ENCODE measurements around the gene SIRT4. TPM values are rescaled to one million over a fixed set of nuclear protein-coding genes. Genes with fewer than 3 reads are reported as not detected.
"Not testable (repeated sequence)": the region's sequence is repeated elsewhere in the genome, so short reads cannot be mapped to it uniquely, and the experiment has no call there.

SIRT4 gene
- polyA plus RNA-seq, 1 donor = 3.2 TPM

- Histone ChIP-seq H3K4me1 (ENCODE audit: control insufficient read depth, insufficient read depth, low read length) (peaks cover 27% of the 10 kb centered on the region), H3K27ac (ENCODE audit: low read length) (peak overlapping the region; percentile 92), H3K36me3 (ENCODE audit: control insufficient read depth, insufficient read depth, low read length) (no peaks in the 10 kb centered on the region), H3K9me3 (ENCODE audit: control insufficient read depth, low read depth, low read length) (no peaks in the 10 kb centered on the region), H3K4me3 (ENCODE audit: low read length) (peak overlapping the region; percentile 59), H3K27me3 (ENCODE audit: control insufficient read depth, insufficient read depth, low read length) (no peaks in the 10 kb centered on the region)
- DNase-seq = peak; percentile 99 to 100
- WGBS (ENCODE audit: insufficient coverage, low lambda C conversion rate) = 33% methylated on average over 3 of the region's 42 CpGs
Measured at GRCh38 chr12:120317224-120318105, 15.3 kb downstream of the SIRT4 start.

DNA sequence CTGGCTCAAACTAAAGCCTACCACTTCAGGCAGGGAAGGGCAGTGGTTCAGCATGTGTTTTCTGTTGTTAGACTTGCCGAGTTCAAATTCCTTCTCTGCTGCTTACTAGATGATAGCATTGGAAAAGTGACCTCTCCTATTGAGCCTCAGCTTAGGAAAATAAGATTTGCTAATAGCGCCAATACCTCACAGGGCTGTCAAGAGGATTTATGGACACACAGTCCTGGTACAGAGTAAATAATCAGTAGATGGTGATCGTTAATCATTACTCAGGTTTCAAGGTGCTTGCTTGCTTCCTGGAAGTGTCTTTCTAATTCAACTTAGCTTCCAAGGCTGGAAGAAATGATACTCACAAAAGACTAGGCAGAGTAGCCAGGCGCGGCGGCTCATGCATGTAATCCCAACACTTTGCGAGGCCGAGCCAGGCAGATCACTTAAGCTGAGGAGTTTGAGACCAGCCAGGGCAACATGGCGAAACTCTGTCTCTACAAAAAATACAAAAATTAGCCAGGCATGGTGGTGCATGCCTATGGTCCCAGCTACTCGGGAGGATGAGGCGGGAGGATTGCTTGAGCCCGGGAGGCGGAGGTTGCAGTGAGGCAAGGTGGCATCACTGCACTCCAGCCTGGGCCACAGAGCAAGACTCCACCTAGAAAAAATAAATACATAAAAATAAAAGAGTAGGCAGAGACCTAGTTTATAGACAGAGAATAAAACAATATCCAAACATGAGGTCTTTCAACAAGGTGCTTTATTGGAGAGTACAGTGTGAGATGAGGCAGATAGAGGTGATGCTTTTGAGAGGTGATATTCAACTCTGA lies 19.5 kb downstream of the SIRT4 start:
- Histone ChIP-seq H3K27me3 (ENCODE audit: control insufficient read depth, insufficient read depth, low read length) (no peaks in the 10 kb centered on the region), H3K27ac (ENCODE audit: low read length) (peak overlapping the region; percentile 78), H3K36me3 (ENCODE audit: control insufficient read depth, insufficient read depth, low read length) (no peaks in the 10 kb centered on the region), H3K4me3 (ENCODE audit: low read length) (no peak overlapping the region), H3K9me3 (ENCODE audit: control insufficient read depth, low read depth, low read length) (no peaks in the 10 kb centered on the region), H3K4me1 (ENCODE audit: control insufficient read depth, insufficient read depth, low read length) (peaks cover 33% of the 10 kb centered on the region)
- no CpG with 5 or more reads among the region's 13 CpGs for WGBS (ENCODE audit: insufficient coverage, low lambda C conversion rate)
- DNase-seq = peak; percentile 96 to 98

GRCh38 chr12:120323772-120324171 lies 21.7 kb downstream of the SIRT4 start:
- no CpG with 5 or more reads among the region's 2 CpGs for WGBS (ENCODE audit: insufficient coverage, low lambda C conversion rate)
- Histone ChIP-seq H3K4me1 (ENCODE audit: control insufficient read depth, insufficient read depth, low read length) (peaks cover 23% of the 10 kb centered on the region), H3K27ac (ENCODE audit: low read length) (no peak overlapping the region), H3K27me3 (ENCODE audit: control insufficient read depth, insufficient read depth, low read length) (no peaks in the 10 kb centered on the region), H3K9me3 (ENCODE audit: control insufficient read depth, low read depth, low read length) (no peaks in the 10 kb centered on the region), H3K36me3 (ENCODE audit: control insufficient read depth, insufficient read depth, low read length) (no peaks in the 10 kb centered on the region), H3K4me3 (ENCODE audit: low read length) (no peak overlapping the region)
- DNase-seq = no peak

DNA sequence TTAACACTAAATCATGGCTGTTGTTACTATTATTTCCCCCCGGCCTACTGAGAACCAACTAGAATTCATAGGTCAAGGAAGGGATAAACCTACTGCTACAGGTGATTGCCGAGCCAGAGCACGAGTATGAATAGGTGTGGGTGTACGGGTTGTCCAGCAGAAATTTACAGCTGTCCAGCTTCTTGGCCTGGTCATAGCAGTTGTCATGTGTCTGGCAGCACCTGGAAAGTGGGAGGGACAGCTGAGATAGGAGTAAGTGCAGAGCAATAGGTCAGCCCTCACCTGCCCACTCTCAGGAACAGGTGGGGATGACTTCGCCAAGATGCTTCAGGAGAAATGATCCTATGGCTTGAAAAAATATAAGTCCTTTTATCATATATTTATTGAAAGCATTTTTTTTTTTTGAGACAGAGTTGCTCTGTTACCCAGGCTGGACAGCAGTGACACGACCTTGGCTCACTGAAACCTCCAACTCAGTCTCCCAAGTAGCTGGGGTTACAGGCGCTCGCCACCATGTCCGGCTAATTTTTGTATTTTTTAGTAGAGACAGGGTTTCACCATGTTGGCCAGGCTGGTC lies 22.8 kb downstream of the SIRT4 start:
- DNase-seq = no peak
- Histone ChIP-seq H3K4me3 (ENCODE audit: low read length) (no peak overlapping the region), H3K36me3 (ENCODE audit: control insufficient read depth, insufficient read depth, low read length) (no peaks in the 10 kb centered on the region), H3K4me1 (ENCODE audit: control insufficient read depth, insufficient read depth, low read length) (peaks cover 23% of the 10 kb centered on the region), H3K27ac (ENCODE audit: low read length) (no peak overlapping the region), H3K9me3 (ENCODE audit: control insufficient read depth, low read depth, low read length) (no peaks in the 10 kb centered on the region), H3K27me3 (ENCODE audit: control insufficient read depth, insufficient read depth, low read length) (no peaks in the 10 kb centered on the region)
- no CpG with 5 or more reads among the region's 9 CpGs for WGBS (ENCODE audit: insufficient coverage, low lambda C conversion rate)

DNA sequence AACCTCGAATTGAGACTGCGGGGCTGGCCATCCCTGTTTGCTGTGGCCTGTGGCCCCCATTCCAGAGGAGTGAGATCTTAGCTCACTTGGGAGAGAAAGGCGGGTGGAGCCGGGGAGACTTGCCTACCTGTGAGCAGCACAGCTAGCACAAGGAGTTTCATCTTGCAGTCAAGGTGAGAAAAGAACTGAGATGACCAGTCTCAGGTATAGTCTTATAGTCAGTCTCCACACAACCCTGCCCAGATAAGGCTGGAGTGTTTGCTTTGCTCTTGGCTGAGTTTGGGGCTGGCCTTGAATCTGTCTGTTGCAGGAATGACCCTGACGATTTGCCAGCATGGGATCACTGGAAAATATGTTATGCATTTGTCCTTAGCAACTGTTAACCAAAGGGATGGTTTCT lies 25.5 kb downstream of the SIRT4 start, which contains the start of gene PLA2G1B:
Gene PLA2G1B, minus strand, starts transcription at position 187 of the 400 bp plus-strand sequence. Its CDS starts 26 bp downstream, at position 161.
- Histone ChIP-seq H3K36me3 (ENCODE audit: control insufficient read depth, insufficient read depth, low read length) (no peaks in the 10 kb centered on the region), H3K4me3 (ENCODE audit: low read length) (no peak within 1 kb of the TSS), H3K27ac (ENCODE audit: low read length) (no peak within 1 kb of the TSS), H3K9me3 (ENCODE audit: control insufficient read depth, low read depth, low read length) (no peaks in the 10 kb centered on the region), H3K4me1 (ENCODE audit: control insufficient read depth, insufficient read depth, low read length) (peaks cover 18% of the 10 kb centered on the region), H3K27me3 (ENCODE audit: control insufficient read depth, insufficient read depth, low read length) (no peaks in the 10 kb centered on the region)
- DNase-seq = no peak
- WGBS (ENCODE audit: insufficient coverage, low lambda C conversion rate) = no CpG with 5 or more reads among the region's 5 CpGs

- H3K36me3 ChIP-seq (ENCODE audit: control insufficient read depth, insufficient read depth, low read length) = no peaks in the 10 kb centered on the region
- no CpG with 5 or more reads among the region's 4 CpGs for WGBS (ENCODE audit: insufficient coverage, low lambda C conversion rate)
- no peak overlapping the region for H3K27ac ChIP-seq (ENCODE audit: low read length)
- no peak for DNase-seq
- H3K4me3 ChIP-seq (ENCODE audit: low read length) = no peak overlapping the region
- H3K4me1 ChIP-seq (ENCODE audit: control insufficient read depth, insufficient read depth, low read length) = peaks cover 18% of the 10 kb centered on the region
- no peaks in the 10 kb centered on the region for H3K27me3 ChIP-seq (ENCODE audit: control insufficient read depth, insufficient read depth, low read length)
- H3K9me3 ChIP-seq (ENCODE audit: control insufficient read depth, low read depth, low read length) = no peaks in the 10 kb centered on the region
Measured at GRCh38 chr12:120328228-120328627, 26.1 kb downstream of the SIRT4 start.

- no peak overlapping the region for H3K4me3 ChIP-seq (ENCODE audit: low read length)
- no peaks in the 10 kb centered on the region for H3K27me3 ChIP-seq (ENCODE audit: control insufficient read depth, insufficient read depth, low read length)
- no CpG with 5 or more reads among the region's 3 CpGs for WGBS (ENCODE audit: insufficient coverage, low lambda C conversion rate)
- H3K36me3 ChIP-seq (ENCODE audit: control insufficient read depth, insufficient read depth, low read length) = no peaks in the 10 kb centered on the region
- H3K4me1 ChIP-seq (ENCODE audit: control insufficient read depth, insufficient read depth, low read length) = peaks cover 15% of the 10 kb centered on the region
- H3K27ac ChIP-seq (ENCODE audit: low read length) = no peak overlapping the region
- no peak for DNase-seq
- H3K9me3 ChIP-seq (ENCODE audit: control insufficient read depth, low read depth, low read length) = peaks cover 3% of the 10 kb centered on the region
Measured at GRCh38 chr12:120331390-120331789, 29.3 kb downstream of the SIRT4 start.

DNA sequence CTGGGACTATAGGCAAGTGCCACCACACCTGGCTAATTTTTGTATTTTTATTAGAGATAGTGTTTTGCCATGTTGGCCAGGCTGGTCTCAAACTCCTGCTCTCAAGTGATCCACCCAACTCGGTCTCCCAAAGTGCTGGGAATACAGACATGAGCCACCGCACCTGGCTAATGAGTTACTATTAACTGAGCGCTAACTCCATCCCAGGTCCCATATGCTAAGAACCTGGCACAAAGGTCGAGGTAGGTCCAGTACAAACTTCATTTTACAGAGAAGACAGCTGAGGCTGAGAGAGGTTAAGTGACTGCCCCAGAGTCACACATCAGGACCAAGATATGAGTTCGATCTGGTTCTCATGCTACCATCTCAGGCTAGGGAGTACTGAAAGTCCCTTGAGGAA lies 29.9 kb downstream of the SIRT4 start:
- WGBS (ENCODE audit: insufficient coverage, low lambda C conversion rate) = no CpG with 5 or more reads among the region's 5 CpGs
- H3K4me3 ChIP-seq (ENCODE audit: low read length) = no peak overlapping the region
- peak overlapping the region; percentile 16 for H3K27ac ChIP-seq (ENCODE audit: low read length)
- H3K9me3 ChIP-seq (ENCODE audit: control insufficient read depth, low read depth, low read length) = peaks cover 3% of the 10 kb centered on the region
- peaks cover 15% of the 10 kb centered on the region for H3K4me1 ChIP-seq (ENCODE audit: control insufficient read depth, insufficient read depth, low read length)
- no peaks in the 10 kb centered on the region for H3K27me3 ChIP-seq (ENCODE audit: control insufficient read depth, insufficient read depth, low read length)
- H3K36me3 ChIP-seq (ENCODE audit: control insufficient read depth, insufficient read depth, low read length) = no peaks in the 10 kb centered on the region
- peak; percentile 14 to 60 for DNase-seq

DNA sequence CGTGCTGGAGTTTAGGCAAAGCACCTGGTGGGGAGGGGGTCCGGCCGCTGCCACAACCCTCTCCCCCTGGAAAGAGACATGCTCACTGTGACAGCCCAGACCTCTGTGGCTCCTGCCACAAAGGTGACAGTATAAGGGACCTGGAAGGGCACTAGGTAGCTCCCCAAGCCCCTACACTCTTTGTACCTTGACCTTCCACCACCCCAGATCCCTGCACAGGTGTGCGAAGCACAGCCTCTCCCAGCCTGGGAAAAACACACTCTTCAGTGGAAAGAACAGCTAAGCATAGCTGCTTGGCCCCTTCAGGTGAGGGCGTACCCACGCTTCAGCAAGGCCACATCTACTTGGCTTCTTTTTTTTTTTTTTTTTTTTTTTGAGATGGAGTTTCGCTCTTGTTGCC lies 30.4 kb downstream of the SIRT4 start:
- no peak for DNase-seq
- no peaks in the 10 kb centered on the region for H3K27me3 ChIP-seq (ENCODE audit: control insufficient read depth, insufficient read depth, low read length)
- H3K4me1 ChIP-seq (ENCODE audit: control insufficient read depth, insufficient read depth, low read length) = peaks cover 15% of the 10 kb centered on the region
- H3K9me3 ChIP-seq (ENCODE audit: control insufficient read depth, low read depth, low read length) = peaks cover 3% of the 10 kb centered on the region
- WGBS (ENCODE audit: insufficient coverage, low lambda C conversion rate) = no CpG with 5 or more reads among the region's 7 CpGs
- H3K4me3 ChIP-seq (ENCODE audit: low read length) = no peak overlapping the region
- H3K27ac ChIP-seq (ENCODE audit: low read length) = peak overlapping the region; percentile 16
- H3K36me3 ChIP-seq (ENCODE audit: control insufficient read depth, insufficient read depth, low read length) = no peaks in the 10 kb centered on the region

GRCh38 chr12:120335447-120335846 lies 33.3 kb downstream of the SIRT4 start:
- no CpG with 5 or more reads among the region's 12 CpGs for WGBS (ENCODE audit: insufficient coverage, low lambda C conversion rate)
- not testable (repeated sequence) for H3K36me3 ChIP-seq (ENCODE audit: control insufficient read depth, insufficient read depth, low read length); H3K27ac ChIP-seq (ENCODE audit: low read length); H3K9me3 ChIP-seq (ENCODE audit: control insufficient read depth, low read depth, low read length); H3K4me3 ChIP-seq (ENCODE audit: low read length); H3K27me3 ChIP-seq (ENCODE audit: control insufficient read depth, insufficient read depth, low read length)
- peak; percentile 26 to 34 for DNase-seq
- peaks cover 15% of the 10 kb centered on the region for H3K4me1 ChIP-seq (ENCODE audit: control insufficient read depth, insufficient read depth, low read length)
